Fibroblast of skin of left biceps (primary cell): Measurements from ENCODE around the gene ELK4.

Experiments
- DNase-seq, 2 experiments: peaks; one replicate each; pipeline ENCODE4 v3.0.0-alpha.2; 2013; ENCODE audit warnings: low read depth in 2 of 2

Gene ELK4

GRCh38 chr1:205563927-205564441, 67.8 kb downstream of the ELK4 start:
- no peak for DNase-seq

- DNase-seq = no peak
These were observed 70.2 kb downstream of the ELK4 start for GRCh38 chr1:205561501-205562203.
